Measurements from ENCODE around the gene SLC6A18. TPM values are rescaled to one million over a fixed set of nuclear protein-coding genes. Genes with fewer than 3 reads are reported as not detected.

SLC6A18 gene
- total RNA-seq, 1 donor from 2014 or later = not detected

- Histone ChIP-seq H3K4me3 (ENCODE audit: low read length in 3 of 3) (no peak overlapping the region), H3K4me1 (ENCODE audit: control insufficient read depth in 3 of 3, insufficient read depth in 3 of 3, low read length in 3 of 3) (no peaks in the 10 kb centered on the region), H3K9ac (ENCODE audit: low read depth in 1 of 3, low read length in 3 of 3) (no peak overlapping the region), H3K27ac (ENCODE audit: low read depth, low read length) (no peak overlapping the region), H3K27me3 (ENCODE audit: control insufficient read depth in 3 of 3, insufficient read depth in 3 of 3, low read length in 3 of 3) (peaks cover 28 to 43% (median 36%) of the 10 kb centered on the region in 3 donors), H3K36me3 (ENCODE audit: control insufficient read depth in 3 of 3, insufficient read depth in 3 of 3, low read length in 3 of 3) (no peaks in the 10 kb centered on the region), H3K9me3 (ENCODE audit: control insufficient read depth in 3 of 3, low read length in 3 of 3) (peaks cover 0 to 4% (median 4%) of the 10 kb centered on the region in 3 donors)
Measured at GRCh38 chr5:1240496-1241260, 15.5 kb downstream of the SLC6A18 start.

GRCh38 chr5:1241509-1242080, 16.4 kb downstream of the SLC6A18 start:
- Histone ChIP-seq H3K36me3 (ENCODE audit: control insufficient read depth in 3 of 3, insufficient read depth in 3 of 3, low read length in 3 of 3) (no peaks in the 10 kb centered on the region), H3K27me3 (ENCODE audit: control insufficient read depth in 3 of 3, insufficient read depth in 3 of 3, low read length in 3 of 3) (peaks cover 36 to 46% (median 37%) of the 10 kb centered on the region in 3 donors), H3K9ac (ENCODE audit: low read depth in 1 of 3, low read length in 3 of 3) (no peak overlapping the region), H3K4me3 (ENCODE audit: low read length in 3 of 3) (no peak overlapping the region), H3K9me3 (ENCODE audit: control insufficient read depth in 3 of 3, low read length in 3 of 3) (peaks cover 0 to under 1% (median under 1%) of the 10 kb centered on the region in 3 donors), H3K27ac (ENCODE audit: low read depth, low read length) (no peak overlapping the region), H3K4me1 (ENCODE audit: control insufficient read depth in 3 of 3, insufficient read depth in 3 of 3, low read length in 3 of 3) (no peaks in the 10 kb centered on the region)

GRCh38 chr5:1242733-1243486, 17.7 kb downstream of the SLC6A18 start:
- H3K4me3 ChIP-seq (ENCODE audit: low read length in 3 of 3) = no peak overlapping the region
- H3K9me3 ChIP-seq (ENCODE audit: control insufficient read depth in 3 of 3, low read length in 3 of 3) = no peaks in the 10 kb centered on the region
- H3K9ac ChIP-seq (ENCODE audit: low read depth in 1 of 3, low read length in 3 of 3) = no peak overlapping the region
- H3K4me1 ChIP-seq (ENCODE audit: control insufficient read depth in 3 of 3, insufficient read depth in 3 of 3, low read length in 3 of 3) = no peaks in the 10 kb centered on the region
- H3K27me3 ChIP-seq (ENCODE audit: control insufficient read depth in 3 of 3, insufficient read depth in 3 of 3, low read length in 3 of 3) = peaks cover 47 to 59% (median 50%) of the 10 kb centered on the region in 3 donors
- no peak overlapping the region for H3K27ac ChIP-seq (ENCODE audit: low read depth, low read length)
- H3K36me3 ChIP-seq (ENCODE audit: control insufficient read depth in 3 of 3, insufficient read depth in 3 of 3, low read length in 3 of 3) = no peaks in the 10 kb centered on the region

GRCh38 chr5:1243487-1244130, 18.4 kb downstream of the SLC6A18 start:
- Histone ChIP-seq H3K9ac (ENCODE audit: low read depth in 1 of 3, low read length in 3 of 3) (no peak overlapping the region), H3K27me3 (ENCODE audit: control insufficient read depth in 3 of 3, insufficient read depth in 3 of 3, low read length in 3 of 3) (peaks cover 54 to 66% (median 56%) of the 10 kb centered on the region in 3 donors), H3K27ac (ENCODE audit: low read depth, low read length) (no peak overlapping the region), H3K36me3 (ENCODE audit: control insufficient read depth in 3 of 3, insufficient read depth in 3 of 3, low read length in 3 of 3) (no peaks in the 10 kb centered on the region), H3K4me1 (ENCODE audit: control insufficient read depth in 3 of 3, insufficient read depth in 3 of 3, low read length in 3 of 3) (no peaks in the 10 kb centered on the region), H3K4me3 (ENCODE audit: low read length in 3 of 3) (no peak overlapping the region), H3K9me3 (ENCODE audit: control insufficient read depth in 3 of 3, low read length in 3 of 3) (no peaks in the 10 kb centered on the region)

- peaks cover 59 to 73% (median 62%) of the 10 kb centered on the region in 3 donors for H3K27me3 ChIP-seq (ENCODE audit: control insufficient read depth in 3 of 3, insufficient read depth in 3 of 3, low read length in 3 of 3)
- H3K4me1 ChIP-seq (ENCODE audit: control insufficient read depth in 3 of 3, insufficient read depth in 3 of 3, low read length in 3 of 3) = no peaks in the 10 kb centered on the region
- no peaks in the 10 kb centered on the region for H3K36me3 ChIP-seq (ENCODE audit: control insufficient read depth in 3 of 3, insufficient read depth in 3 of 3, low read length in 3 of 3)
- H3K9ac ChIP-seq (ENCODE audit: low read depth in 1 of 3, low read length in 3 of 3) = no peak overlapping the region
- no peak overlapping the region for H3K27ac ChIP-seq (ENCODE audit: low read depth, low read length)
- no peaks in the 10 kb centered on the region for H3K9me3 ChIP-seq (ENCODE audit: control insufficient read depth in 3 of 3, low read length in 3 of 3)
- no peak overlapping the region for H3K4me3 ChIP-seq (ENCODE audit: low read length in 3 of 3)
Measured at GRCh38 chr5:1244255-1244654, 19.1 kb downstream of the SLC6A18 start.

- H3K9ac ChIP-seq (ENCODE audit: low read depth in 1 of 3, low read length in 3 of 3) = no peak overlapping the region
- no peaks in the 10 kb centered on the region for H3K36me3 ChIP-seq (ENCODE audit: control insufficient read depth in 3 of 3, insufficient read depth in 3 of 3, low read length in 3 of 3)
- H3K27ac ChIP-seq (ENCODE audit: low read depth, low read length) = no peak overlapping the region
- peaks cover 59 to 79% (median 70%) of the 10 kb centered on the region in 3 donors for H3K27me3 ChIP-seq (ENCODE audit: control insufficient read depth in 3 of 3, insufficient read depth in 3 of 3, low read length in 3 of 3)
- no peaks in the 10 kb centered on the region for H3K4me1 ChIP-seq (ENCODE audit: control insufficient read depth in 3 of 3, insufficient read depth in 3 of 3, low read length in 3 of 3)
- H3K4me3 ChIP-seq (ENCODE audit: low read length in 3 of 3) = no peak overlapping the region
- H3K9me3 ChIP-seq (ENCODE audit: control insufficient read depth in 3 of 3, low read length in 3 of 3) = no peaks in the 10 kb centered on the region
Measured at GRCh38 chr5:1244976-1245375, 19.8 kb downstream of the SLC6A18 start.

GRCh38 chr5:1245905-1246576, 20.9 kb downstream of the SLC6A18 start:
- Histone ChIP-seq H3K4me1 (ENCODE audit: control insufficient read depth in 3 of 3, insufficient read depth in 3 of 3, low read length in 3 of 3) (no peaks in the 10 kb centered on the region), H3K9ac (ENCODE audit: low read depth in 1 of 3, low read length in 3 of 3) (no peak overlapping the region), H3K9me3 (ENCODE audit: control insufficient read depth in 3 of 3, low read length in 3 of 3) (no peaks in the 10 kb centered on the region), H3K27ac (ENCODE audit: low read depth, low read length) (no peak overlapping the region), H3K4me3 (ENCODE audit: low read length in 3 of 3) (no peak overlapping the region), H3K27me3 (ENCODE audit: control insufficient read depth in 3 of 3, insufficient read depth in 3 of 3, low read length in 3 of 3) (peaks cover 58 to 77% (median 74%) of the 10 kb centered on the region in 3 donors), H3K36me3 (ENCODE audit: control insufficient read depth in 3 of 3, insufficient read depth in 3 of 3, low read length in 3 of 3) (no peaks in the 10 kb centered on the region)

GRCh38 chr5:1246711-1247431, 21.7 kb downstream of the SLC6A18 start:
- H3K4me3 ChIP-seq (ENCODE audit: low read length in 3 of 3) = no peak overlapping the region
- H3K27ac ChIP-seq (ENCODE audit: low read depth, low read length) = no peak overlapping the region
- no peaks in the 10 kb centered on the region for H3K9me3 ChIP-seq (ENCODE audit: control insufficient read depth in 3 of 3, low read length in 3 of 3)
- H3K36me3 ChIP-seq (ENCODE audit: control insufficient read depth in 3 of 3, insufficient read depth in 3 of 3, low read length in 3 of 3) = no peaks in the 10 kb centered on the region
- no peak overlapping the region for H3K9ac ChIP-seq (ENCODE audit: low read depth in 1 of 3, low read length in 3 of 3)
- no peaks in the 10 kb centered on the region for H3K4me1 ChIP-seq (ENCODE audit: control insufficient read depth in 3 of 3, insufficient read depth in 3 of 3, low read length in 3 of 3)
- peaks cover 56 to 73% (median 72%) of the 10 kb centered on the region in 3 donors for H3K27me3 ChIP-seq (ENCODE audit: control insufficient read depth in 3 of 3, insufficient read depth in 3 of 3, low read length in 3 of 3)

- Histone ChIP-seq H3K36me3 (ENCODE audit: control insufficient read depth in 3 of 3, insufficient read depth in 3 of 3, low read length in 3 of 3) (no peaks in the 10 kb centered on the region), H3K27me3 (ENCODE audit: control insufficient read depth in 3 of 3, insufficient read depth in 3 of 3, low read length in 3 of 3) (peaks cover 56 to 75% (median 68%) of the 10 kb centered on the region in 3 donors), H3K27ac (ENCODE audit: low read depth, low read length) (no peak overlapping the region), H3K4me1 (ENCODE audit: control insufficient read depth in 3 of 3, insufficient read depth in 3 of 3, low read length in 3 of 3) (no peaks in the 10 kb centered on the region), H3K9ac (ENCODE audit: low read depth in 1 of 3, low read length in 3 of 3) (no peak overlapping the region), H3K9me3 (ENCODE audit: control insufficient read depth in 3 of 3, low read length in 3 of 3) (no peaks in the 10 kb centered on the region), H3K4me3 (ENCODE audit: low read length in 3 of 3) (no peak overlapping the region)
Measured at GRCh38 chr5:1247811-1248210, 22.6 kb downstream of the SLC6A18 start.

All from skeletal muscle tissue (tissue), 4 donors.